Thoracic aorta (tissue), 2 donors: ENCODE results near the gene DNAJC17. TPM values are rescaled to one million over a fixed set of nuclear protein-coding genes. Genes with fewer than 3 reads are reported as not detected.

Source experiments
- ATAC-seq: fragments of 150-250 bp; one replicate; pipeline ENCODE4 v1.8.0; 2017; ENCODE audit warnings: low read depth; ENCODE audit not compliant: insufficient number of reproducible peaks, low FRiP score
- DNase-seq: peaks from one replicate; pipeline ENCODE4 v3.0.0-alpha.2; 2020; ENCODE audit warnings: low spot score
- H3K27ac ChIP-seq, 2 donors: fragments of 200-600 bp; sonication (generic); 1 replicate in 1 of 2; 2 replicates in 1 of 2; pipeline ENCODE4 v1.5.1; 2016; ENCODE audit warnings: mild to moderate bottlenecking in 2 of 2, moderate library complexity in 2 of 2
- H3K27me3 ChIP-seq: fragments of 200-600 bp; sonication (generic); replicated peaks from 2 replicates; pipeline ENCODE4 v1.6.0; 2016; ENCODE audit warnings: mild to moderate bottlenecking; ENCODE audit not compliant: insufficient read depth
- H3K36me3 ChIP-seq: fragments of 200-600 bp; sonication (generic); one replicate; pipeline ENCODE4 v1.5.1; 2016
- H3K4me1 ChIP-seq, 2 donors: fragments of 200-600 bp; sonication (generic); 1 replicate in 1 of 2; 2 replicates in 1 of 2; pipeline versions ENCODE4 v1.5.1 to v1.6.0; 2016; ENCODE audit warnings: low read depth in 2 of 2, mild to moderate bottlenecking in 1 of 2; ENCODE audit not compliant: control insufficient read depth in 1 of 2
- H3K4me3 ChIP-seq: fragments of 200-600 bp; sonication (generic); 2 replicates; pipeline ENCODE4 v1.5.1; 2016; ENCODE audit warnings: mild to moderate bottlenecking
- H3K9me3 ChIP-seq: fragments of 200-600 bp; sonication (generic); 2 replicates; pipeline ENCODE4 v1.5.1; 2016
- CTCF ChIP-seq: fragments of 200-600 bp; sonication (generic); IDR thresholded peaks from one replicate; pipeline ENCODE4 v1.5.1; 2019; ENCODE audit warnings: antibody characterized with exemption
- total RNA-seq, 2 donors: library from RNA; depleted of rRNA; stranded (reverse); fragments of >200 nt; gene quantifications; one replicate each; pipeline versions ENCODE4 v1.1.0 to v1.2.3, GENCODE V29; 2016

Gene DNAJC17
- total RNA-seq, 2 donors from 2014 or later, result 6.1 to 20.4 TPM

- Histone ChIP-seq H3K27ac (no peak overlapping the region), H3K27me3 (no peaks in the 10 kb centered on the region), H3K9me3 (no peaks in the 10 kb centered on the region), H3K4me3 (no peak overlapping the region), H3K36me3 (no peaks in the 10 kb centered on the region), H3K4me1 (peaks cover 14 to 15% of the 10 kb centered on the region in 2 donors)
- DNase-seq (no peak), ATAC-seq (no peak)
- TF ChIP-seq CTCF, result no peak
Observed at GRCh38 chr15:40790718-40791117, 16.6 kb downstream of the DNAJC17 start.

DNA sequence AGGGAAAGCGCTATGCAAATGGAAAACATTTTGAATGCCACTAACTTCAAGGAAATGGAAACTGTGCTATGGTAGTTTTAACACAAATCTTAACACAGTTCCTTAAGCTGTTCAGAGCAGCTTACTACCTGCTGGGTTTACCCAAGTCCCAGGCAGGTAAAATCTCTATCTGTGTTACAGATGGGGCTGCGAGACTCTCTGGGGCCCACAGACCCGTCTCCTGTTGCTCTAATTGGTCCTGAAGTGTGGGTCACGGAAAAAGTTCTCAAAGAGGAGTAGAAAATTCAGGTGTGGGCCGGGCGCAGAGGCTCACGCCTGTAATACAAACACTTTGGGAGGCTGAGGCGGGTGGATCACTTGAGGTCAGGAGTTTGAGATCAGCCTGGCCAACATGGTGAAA lies 17.3 kb downstream of the DNAJC17 start:
- Histone ChIP-seq H3K36me3 (no peaks in the 10 kb centered on the region), H3K27me3 (no peaks in the 10 kb centered on the region), H3K4me3 (no peak overlapping the region), H3K4me1 (peaks cover 14 to 15% of the 10 kb centered on the region in 2 donors), H3K27ac (no peak overlapping the region), H3K9me3 (no peaks in the 10 kb centered on the region)
- ATAC-seq, result no peak
- DNase-seq, result no peak
- no peak for TF ChIP-seq CTCF

DNA sequence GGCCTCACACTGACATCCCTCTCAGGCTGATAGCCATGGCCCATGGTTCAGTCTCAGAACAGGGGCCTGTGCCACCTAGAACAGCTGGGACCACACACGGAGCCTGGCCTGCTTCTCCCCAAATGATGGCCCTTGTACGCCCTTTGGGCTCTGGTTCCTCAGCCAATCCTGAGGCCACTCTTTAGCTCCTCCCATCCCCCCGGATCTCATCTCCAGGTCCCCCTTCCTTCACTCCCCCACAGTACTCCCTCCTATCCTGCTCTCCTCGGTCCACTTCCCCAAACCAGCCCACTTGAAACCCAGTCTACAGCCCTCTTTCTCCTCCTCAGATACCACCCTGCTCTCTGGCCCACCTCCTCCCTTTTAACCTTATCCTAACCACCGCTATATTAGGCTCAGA lies 18.2 kb downstream of the DNAJC17 start:
- H3K27me3 ChIP-seq, result no peaks in the 10 kb centered on the region
- DNase-seq (no peak), ATAC-seq (no peak)
- no peaks in the 10 kb centered on the region for H3K9me3 ChIP-seq
- H3K27ac ChIP-seq, result no peak overlapping the region
- no peak for TF ChIP-seq CTCF
- H3K36me3 ChIP-seq, result no peaks in the 10 kb centered on the region
- H3K4me3 ChIP-seq, result no peak overlapping the region
- peaks cover 14 to 15% of the 10 kb centered on the region in 2 donors for H3K4me1 ChIP-seq

DNA sequence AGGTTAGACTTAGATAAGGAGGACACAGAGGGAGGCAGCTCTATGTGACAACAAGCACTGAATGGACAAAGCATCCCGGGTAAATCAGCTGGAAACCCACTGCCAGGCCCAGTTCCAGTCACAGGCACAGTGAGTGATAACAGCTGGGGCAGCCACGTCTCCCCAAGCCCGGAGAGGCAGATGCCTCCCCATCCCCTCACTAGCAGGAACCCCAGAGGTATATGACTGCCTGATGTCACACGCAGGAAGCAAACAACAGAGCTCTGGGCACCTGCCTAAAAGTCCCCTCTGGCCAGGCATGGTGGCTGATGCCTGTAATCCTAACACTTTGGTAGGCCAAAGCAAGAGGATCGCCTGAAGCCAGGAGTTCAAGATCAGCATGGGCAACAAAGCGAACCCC lies 19.3 kb downstream of the DNAJC17 start:
- no peaks in the 10 kb centered on the region for H3K36me3 ChIP-seq
- no peaks in the 10 kb centered on the region for H3K27me3 ChIP-seq
- DNase-seq (no peak), ATAC-seq (no peak)
- H3K4me1 ChIP-seq, result peaks cover 14 to 15% of the 10 kb centered on the region in 2 donors
- no peaks in the 10 kb centered on the region for H3K9me3 ChIP-seq
- no peak overlapping the region for H3K27ac ChIP-seq
- TF ChIP-seq CTCF, result no peak
- H3K4me3 ChIP-seq, result no peak overlapping the region

DNA sequence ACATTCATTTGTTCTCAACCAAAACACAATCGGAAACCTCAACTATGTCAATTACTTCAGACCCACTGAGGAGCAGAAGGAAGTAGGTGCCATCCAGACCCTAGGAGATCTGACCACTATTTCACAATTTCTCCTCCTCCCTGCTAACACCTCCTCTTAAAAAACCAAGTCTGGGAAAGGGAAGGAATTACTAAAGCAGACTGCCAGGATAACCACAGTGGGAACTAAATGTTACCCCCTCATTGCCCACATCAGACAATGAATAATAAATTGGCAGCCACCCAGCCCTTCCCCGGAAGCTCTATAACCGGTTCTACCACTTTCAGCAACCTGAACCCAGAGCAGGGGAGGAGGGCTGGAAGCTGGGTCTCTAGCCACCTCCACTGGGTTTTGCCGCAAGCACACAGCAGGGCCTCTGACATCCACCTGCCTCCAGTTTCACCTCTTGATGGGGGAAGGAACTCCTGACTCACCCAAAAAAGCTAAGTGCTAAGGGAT lies 19.9 kb downstream of the DNAJC17 start:
- no peak for TF ChIP-seq CTCF
- Histone ChIP-seq H3K4me3 (no peak overlapping the region), H3K4me1 (peaks cover 14 to 15% of the 10 kb centered on the region in 2 donors), H3K27ac (no peak overlapping the region), H3K9me3 (no peaks in the 10 kb centered on the region), H3K27me3 (no peaks in the 10 kb centered on the region), H3K36me3 (no peaks in the 10 kb centered on the region)
- DNase-seq (no peak), ATAC-seq (no peak)
